AG04449 (cell line): ENCODE measurements around the gene SLC5A10.

Source experiments
- CTCF ChIA-PET: fragments of 350-600 bp; formaldehyde crosslinking; extraction: SDS; loops from one replicate; lab custom pipeline; 2021; ENCODE audit warnings: antibody characterized with exemption; lab: Yijun Ruan, JAX
- POLR2A ChIA-PET: fragments of 400-600, 350-600 bp; formaldehyde crosslinking; extraction: SDS; loops from one replicate; lab custom pipeline; 2020; ENCODE audit warnings: antibody characterized with exemption, inconsistent platforms; lab: Yijun Ruan, JAX
- DNase-seq: peaks from one replicate; pipeline ENCODE4 v3.0.0-alpha.2; 2010; ENCODE audit warnings: low read depth, low spot score
- H3K4me3 ChIP-seq: 2 replicates; pipeline ENCODE4 v1.5.1; 2011; ENCODE audit warnings: low read depth, mild to moderate bottlenecking, control low read depth, low read length
- CTCF ChIP-seq: IDR thresholded peaks from one replicate; pipeline ENCODE4 v1.5.1; 2011; ENCODE audit warnings: mild to moderate bottlenecking, moderate library complexity, low read length, control low read depth, inconsistent platforms; ENCODE audit not compliant: insufficient read depth; ENCODE audit errors: missing control alignments

The SLC5A10 gene

GRCh38 chr17:18938692-18939023 is 13.3 kb upstream of the SLC5A10 start:
- no peak for TF ChIP-seq CTCF
- POLR2A ChIA-PET = interaction anchor here (0.5 kb wide), 1 partner anchor 66 kb away, joined by 3 read pairs; no protein-coding TSS in a partner anchor
- CTCF ChIA-PET = interaction anchor here (1.5 to 2.8 kb wide), 3 partner anchors 14 to 22 kb away, joined by 4 to 14 read pairs (median 6); no protein-coding TSS in a partner anchor
- no peak overlapping the region for H3K4me3 ChIP-seq
- no peak for DNase-seq

- TF ChIP-seq CTCF = no peak
- no peak for DNase-seq
- ChIA-PET CTCF (interaction anchor here (1.2 to 2.6 kb wide), 3 partner anchors 13 to 16 kb away, joined by 3 to 14 read pairs (median 8); no protein-coding TSS in a partner anchor), POLR2A (no interaction called here)
- no peak overlapping the region for H3K4me3 ChIP-seq
Measured at GRCh38 chr17:18944646-18945045, 7.3 kb upstream of the SLC5A10 start.

GRCh38 chr17:18946536-18946935 is 5.4 kb upstream of the SLC5A10 start:
- ChIA-PET CTCF (no interaction called here), POLR2A (no interaction called here)
- TF ChIP-seq CTCF = no peak
- no peak for DNase-seq
- no peak overlapping the region for H3K4me3 ChIP-seq

- POLR2A ChIA-PET = no interaction called here
- no peak for TF ChIP-seq CTCF
- CTCF ChIA-PET = interaction anchor here (3.6 kb wide), 1 partner anchor 13 kb away, joined by 27 read pairs; no protein-coding TSS in a partner anchor
- H3K4me3 ChIP-seq = no peak overlapping the region
- DNase-seq = no peak
Measured at GRCh38 chr17:18947866-18948265, 4.1 kb upstream of the SLC5A10 start.

- no peak for TF ChIP-seq CTCF
- no peak for DNase-seq
- ChIA-PET CTCF (interaction anchor here (1.0 to 3.6 kb wide), 2 partner anchors 10 to 12 kb away, joined by 5 to 27 read pairs; no protein-coding TSS in a partner anchor), POLR2A (no interaction called here)
- H3K4me3 ChIP-seq = no peak overlapping the region
Measured at GRCh38 chr17:18948476-18949006, 3.4 kb upstream of the SLC5A10 start.

- ChIA-PET POLR2A (no interaction called here), CTCF (interaction anchor here (1.0 to 3.6 kb wide), 2 partner anchors 9 to 11 kb away, joined by 5 to 27 read pairs; no protein-coding TSS in a partner anchor)
- no peak for TF ChIP-seq CTCF
- no peak overlapping the region for H3K4me3 ChIP-seq
- no peak for DNase-seq
Measured at GRCh38 chr17:18949566-18949965, 2.4 kb upstream of the SLC5A10 start.
